ENCODE data around the gene SLC16A10. TPM values are rescaled to one million over a fixed set of nuclear protein-coding genes. Genes with fewer than 3 reads are reported as not detected.

SLC16A10 gene
- total RNA-seq, 1 donor from 2014 or later: 4.1 TPM

DNA sequence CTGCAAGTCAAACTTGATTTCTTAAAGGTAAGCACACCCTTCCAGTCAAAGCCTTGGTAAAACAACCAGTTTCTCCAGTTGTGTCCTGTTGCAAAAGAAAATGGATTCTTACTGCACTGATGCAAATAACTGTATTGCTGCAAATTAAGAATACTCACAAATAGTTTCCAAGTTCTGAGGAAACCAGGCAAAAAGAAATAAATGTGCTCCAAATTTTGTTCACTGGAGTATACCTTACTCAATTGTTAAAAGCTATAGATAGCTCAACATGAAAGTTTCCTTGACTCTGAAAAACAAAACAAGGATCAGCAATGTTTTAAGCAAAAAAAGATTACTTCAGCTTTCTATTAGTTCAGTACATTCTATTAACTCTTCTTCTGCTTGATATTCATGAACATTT, 75.2 kb downstream of the SLC16A10 start:
- no peak overlapping the region for H3K27ac Mint-ChIP-seq (ENCODE audit: unreplicated experiment)
- H3K4me3 Mint-ChIP-seq (ENCODE audit: unreplicated experiment): no peak overlapping the region
- no peaks in the 10 kb centered on the region for H3K4me1 Mint-ChIP-seq (ENCODE audit: low read depth, unreplicated experiment)
- H3K36me3 Mint-ChIP-seq (ENCODE audit: unreplicated experiment): peaks cover 16% of the 10 kb centered on the region
- no peaks in the 10 kb centered on the region for H3K27me3 Mint-ChIP-seq (ENCODE audit: unreplicated experiment)
- DNase-seq: no peak
- TF ChIP-seq, protein P1, sequence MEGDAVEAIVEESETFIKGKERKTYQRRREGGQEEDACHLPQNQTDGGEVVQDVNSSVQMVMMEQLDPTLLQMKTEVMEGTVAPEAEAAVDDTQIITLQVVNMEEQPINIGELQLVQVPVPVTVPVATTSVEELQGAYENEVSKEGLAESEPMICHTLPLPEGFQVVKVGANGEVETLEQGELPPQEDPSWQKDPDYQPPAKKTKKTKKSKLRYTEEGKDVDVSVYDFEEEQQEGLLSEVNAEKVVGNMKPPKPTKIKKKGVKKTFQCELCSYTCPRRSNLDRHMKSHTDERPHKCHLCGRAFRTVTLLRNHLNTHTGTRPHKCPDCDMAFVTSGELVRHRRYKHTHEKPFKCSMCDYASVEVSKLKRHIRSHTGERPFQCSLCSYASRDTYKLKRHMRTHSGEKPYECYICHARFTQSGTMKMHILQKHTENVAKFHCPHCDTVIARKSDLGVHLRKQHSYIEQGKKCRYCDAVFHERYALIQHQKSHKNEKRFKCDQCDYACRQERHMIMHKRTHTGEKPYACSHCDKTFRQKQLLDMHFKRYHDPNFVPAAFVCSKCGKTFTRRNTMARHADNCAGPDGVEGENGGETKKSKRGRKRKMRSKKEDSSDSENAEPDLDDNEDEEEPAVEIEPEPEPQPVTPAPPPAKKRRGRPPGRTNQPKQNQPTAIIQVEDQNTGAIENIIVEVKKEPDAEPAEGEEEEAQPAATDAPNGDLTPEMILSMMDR (IDR thresholded peaks at IDR 0.05; ENCODE audit: partially characterized antibody, unreplicated experiment): no peak
- H3K9me3 Mint-ChIP-seq (ENCODE audit: unreplicated experiment): peaks cover 6% of the 10 kb centered on the region

DNA sequence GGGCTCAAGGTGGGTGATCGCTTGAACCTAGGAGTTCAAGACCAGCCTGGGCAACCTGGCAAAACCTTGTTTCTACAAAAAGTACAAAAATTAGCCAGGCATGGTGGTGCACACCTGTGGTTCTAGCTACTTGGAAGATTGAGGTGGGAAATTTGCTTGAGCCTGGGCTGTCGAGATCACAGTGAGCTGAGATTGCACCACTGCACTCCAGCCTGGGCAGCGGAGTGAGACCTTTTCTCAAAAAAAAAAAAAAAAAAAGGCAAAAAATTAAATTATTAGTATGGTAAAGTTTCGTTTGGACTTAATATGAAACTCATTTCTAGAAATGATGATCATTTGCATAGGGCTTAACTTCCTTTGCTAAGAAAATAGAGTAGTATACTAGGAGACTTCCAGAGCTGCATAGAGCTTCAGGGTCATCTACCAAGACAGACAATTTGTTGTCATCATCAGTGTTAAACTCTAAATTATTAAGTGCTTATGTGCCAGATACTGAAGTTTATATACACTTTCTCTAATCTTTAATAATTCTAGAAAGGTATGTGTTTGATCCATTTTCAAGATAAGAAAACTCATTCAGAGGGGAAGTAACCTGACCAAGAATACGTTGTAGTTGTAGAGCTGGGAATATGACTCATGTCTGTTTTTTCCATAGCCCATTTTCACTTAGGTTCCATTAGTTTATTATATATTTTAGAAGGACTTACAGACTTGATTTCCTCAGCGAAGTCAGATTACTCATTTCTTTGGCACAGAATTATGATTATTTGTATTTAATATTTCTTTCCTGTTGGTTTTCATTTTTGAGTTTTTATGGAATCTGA, 84.5 kb downstream of the SLC16A10 start:
- Mint-ChIP-seq H3K27me3 (ENCODE audit: unreplicated experiment) (no peaks in the 10 kb centered on the region), H3K4me3 (ENCODE audit: unreplicated experiment) (no peak overlapping the region)

DNA sequence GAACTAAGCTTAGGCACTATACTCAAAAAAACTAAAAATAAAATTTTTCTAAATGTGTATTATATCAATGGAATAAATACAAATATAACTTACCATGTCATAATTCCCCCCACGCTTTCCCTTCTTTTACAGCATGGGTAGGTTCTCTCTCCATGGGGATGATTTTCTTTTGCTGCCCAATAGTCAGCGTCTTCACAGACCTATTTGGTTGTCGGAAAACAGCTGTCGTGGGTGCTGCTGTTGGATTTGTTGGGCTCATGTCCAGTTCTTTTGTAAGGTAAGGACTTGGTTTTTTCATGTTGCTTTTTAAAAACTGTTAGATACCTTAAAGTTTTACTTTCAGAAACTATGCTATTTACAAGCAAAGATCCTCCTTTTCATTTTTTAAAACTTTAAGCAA, 85.3 kb downstream of the SLC16A10 start:
- Mint-ChIP-seq H3K4me3 (ENCODE audit: unreplicated experiment) (no peak overlapping the region), H3K27me3 (ENCODE audit: unreplicated experiment) (peaks cover 2% of the 10 kb centered on the region), H3K36me3 (ENCODE audit: unreplicated experiment) (no peaks in the 10 kb centered on the region), H3K27ac (ENCODE audit: unreplicated experiment) (no peak overlapping the region), H3K4me1 (ENCODE audit: low read depth, unreplicated experiment) (no peaks in the 10 kb centered on the region), H3K9me3 (ENCODE audit: unreplicated experiment) (no peaks in the 10 kb centered on the region)
- no peak for DNase-seq
- TF ChIP-seq, protein P1 (IDR thresholded peaks at IDR 0.05; ENCODE audit: partially characterized antibody, unreplicated experiment): no peak

More for the DNA sequence above, 84.5 kb downstream of the SLC16A10 start:
- Mint-ChIP-seq H3K4me1 (ENCODE audit: low read depth, unreplicated experiment) (no peaks in the 10 kb centered on the region), H3K36me3 (ENCODE audit: unreplicated experiment) (no peaks in the 10 kb centered on the region), H3K9me3 (ENCODE audit: unreplicated experiment) (no peaks in the 10 kb centered on the region), H3K27ac (ENCODE audit: unreplicated experiment) (no peak overlapping the region)
- DNase-seq: no peak
- TF ChIP-seq, protein P1 (IDR thresholded peaks at IDR 0.05; ENCODE audit: partially characterized antibody, unreplicated experiment): no peak

DNA sequence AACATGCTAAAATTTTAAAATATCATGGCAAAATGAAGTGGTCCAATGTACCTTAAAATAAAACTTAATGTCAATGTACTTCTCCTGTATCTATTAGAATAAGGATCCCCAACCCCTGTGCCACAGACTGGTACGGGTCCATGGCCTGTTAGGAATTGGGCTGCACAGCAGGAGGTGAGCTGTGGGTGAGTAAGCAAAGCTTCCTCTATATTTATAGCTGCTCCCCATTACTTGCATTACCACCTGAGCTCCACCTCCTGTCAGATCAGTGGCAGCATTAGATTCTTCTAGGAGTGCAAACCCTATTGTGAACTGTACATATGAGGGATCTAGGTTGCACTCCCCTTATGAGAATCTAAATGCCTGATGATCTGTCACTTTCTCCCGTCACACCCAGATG, 86.0 kb downstream of the SLC16A10 start:
- peaks cover 2% of the 10 kb centered on the region for H3K27me3 Mint-ChIP-seq (ENCODE audit: unreplicated experiment)
- no peak overlapping the region for H3K27ac Mint-ChIP-seq (ENCODE audit: unreplicated experiment)
- no peaks in the 10 kb centered on the region for H3K9me3 Mint-ChIP-seq (ENCODE audit: unreplicated experiment)
- no peaks in the 10 kb centered on the region for H3K36me3 Mint-ChIP-seq (ENCODE audit: unreplicated experiment)
- DNase-seq: no peak
- TF ChIP-seq, protein P1 (IDR thresholded peaks at IDR 0.05; ENCODE audit: partially characterized antibody, unreplicated experiment): no peak
- no peaks in the 10 kb centered on the region for H3K4me1 Mint-ChIP-seq (ENCODE audit: low read depth, unreplicated experiment)
- no peak overlapping the region for H3K4me3 Mint-ChIP-seq (ENCODE audit: unreplicated experiment)

DNA sequence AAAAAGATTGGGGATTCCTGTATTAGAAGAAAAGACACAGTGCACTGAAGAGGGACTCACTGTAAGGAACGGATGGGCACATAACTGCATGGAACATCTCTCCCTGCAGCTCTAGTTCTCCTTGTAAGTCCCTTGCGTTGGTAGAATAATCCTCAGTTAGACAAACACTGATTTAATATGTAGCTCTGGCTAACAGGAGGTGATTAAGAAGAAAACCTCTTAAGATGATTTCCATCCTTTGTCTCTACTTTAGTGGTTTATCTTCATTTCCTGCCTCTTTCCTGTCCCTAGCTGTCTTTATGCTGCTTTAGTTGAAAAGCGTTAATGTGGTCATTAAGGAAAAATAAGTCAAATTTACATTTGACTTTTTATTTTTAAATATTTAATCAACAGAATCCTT, 86.6 kb downstream of the SLC16A10 start:
- DNase-seq: no peak
- Mint-ChIP-seq H3K27me3 (ENCODE audit: unreplicated experiment) (peaks cover 2% of the 10 kb centered on the region), H3K4me3 (ENCODE audit: unreplicated experiment) (no peak overlapping the region), H3K9me3 (ENCODE audit: unreplicated experiment) (no peaks in the 10 kb centered on the region), H3K4me1 (ENCODE audit: low read depth, unreplicated experiment) (no peaks in the 10 kb centered on the region), H3K36me3 (ENCODE audit: unreplicated experiment) (no peaks in the 10 kb centered on the region), H3K27ac (ENCODE audit: unreplicated experiment) (no peak overlapping the region)
- TF ChIP-seq, protein P1 (IDR thresholded peaks at IDR 0.05; ENCODE audit: partially characterized antibody, unreplicated experiment): no peak
